Suprapubic skin (tissue), 4 donors: Measurements from ENCODE around the gene CFAP90.
A peak's percentile ranks its signal among the peaks of the same experiment; 100 is the strongest.

Experiments used
- EP300 ChIP-seq: sonication (generic); formaldehyde crosslinking; IDR thresholded peaks from one replicate; pipeline ENCODE4 v1.6.1; 2017; ENCODE audit warnings: antibody characterized with exemption
- POLR2A ChIP-seq, 2 donors: fragments of 450-650 bp; IDR thresholded peaks; one replicate each; pipeline ENCODE4 v1.6.1; 2017; ENCODE audit warnings: antibody characterized with exemption in 2 of 2, mild to moderate bottlenecking in 2 of 2, moderate library complexity in 2 of 2
- POLR2AphosphoS5 ChIP-seq, 3 donors: sonication (generic); formaldehyde crosslinking; IDR thresholded peaks; one replicate each; pipeline ENCODE4 v1.6.1; 2017; ENCODE audit warnings: antibody characterized with exemption in 3 of 3
- TF ChIP-seq, protein P1 (sequence below), 2 donors: fragments of 200-600 bp in 1 of 2; fragments of 450-650 bp in 1 of 2; sonication (generic) in 1 of 2; IDR thresholded peaks; one replicate each; pipeline ENCODE4 v1.5.1; 2016 to 2019; ENCODE audit warnings: antibody characterized with exemption in 2 of 2, mild to moderate bottlenecking in 1 of 2, moderate library complexity in 1 of 2

DNA sequence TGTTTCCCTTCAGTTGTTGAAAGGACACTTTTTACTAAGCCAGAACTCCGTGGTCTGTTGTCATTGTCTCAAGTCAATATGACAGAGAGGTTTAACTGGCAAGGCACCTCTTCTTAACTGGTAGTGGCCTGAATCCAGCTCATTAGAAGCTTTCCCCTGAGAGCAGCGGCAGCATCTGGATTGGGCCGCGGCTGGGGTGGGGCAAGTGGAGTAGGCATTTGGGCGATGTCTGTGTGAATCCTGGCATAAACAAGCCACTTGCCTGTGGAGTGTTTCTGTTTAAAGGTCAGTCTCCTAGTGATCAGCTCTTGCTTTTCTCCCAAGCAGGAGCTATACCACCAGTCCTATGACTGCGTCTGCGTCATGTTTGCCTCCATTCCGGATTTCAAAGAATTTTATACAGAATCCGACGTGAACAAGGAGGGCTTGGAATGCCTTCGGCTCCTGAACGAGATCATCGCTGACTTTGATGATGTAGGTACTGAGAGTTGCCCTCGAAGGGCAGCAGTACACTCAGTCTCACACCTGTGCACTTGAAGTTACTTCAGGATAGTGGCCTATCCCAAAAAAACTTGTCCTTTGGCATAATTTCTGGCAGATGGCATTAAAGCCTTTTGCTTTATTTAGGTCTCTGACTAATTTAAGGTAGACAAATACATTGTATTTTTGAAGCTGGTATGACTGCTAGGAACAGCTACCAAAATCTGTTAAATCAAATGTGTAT is 48.9 kb downstream of the CFAP90 start:
- TF ChIP-seq, protein P1, sequence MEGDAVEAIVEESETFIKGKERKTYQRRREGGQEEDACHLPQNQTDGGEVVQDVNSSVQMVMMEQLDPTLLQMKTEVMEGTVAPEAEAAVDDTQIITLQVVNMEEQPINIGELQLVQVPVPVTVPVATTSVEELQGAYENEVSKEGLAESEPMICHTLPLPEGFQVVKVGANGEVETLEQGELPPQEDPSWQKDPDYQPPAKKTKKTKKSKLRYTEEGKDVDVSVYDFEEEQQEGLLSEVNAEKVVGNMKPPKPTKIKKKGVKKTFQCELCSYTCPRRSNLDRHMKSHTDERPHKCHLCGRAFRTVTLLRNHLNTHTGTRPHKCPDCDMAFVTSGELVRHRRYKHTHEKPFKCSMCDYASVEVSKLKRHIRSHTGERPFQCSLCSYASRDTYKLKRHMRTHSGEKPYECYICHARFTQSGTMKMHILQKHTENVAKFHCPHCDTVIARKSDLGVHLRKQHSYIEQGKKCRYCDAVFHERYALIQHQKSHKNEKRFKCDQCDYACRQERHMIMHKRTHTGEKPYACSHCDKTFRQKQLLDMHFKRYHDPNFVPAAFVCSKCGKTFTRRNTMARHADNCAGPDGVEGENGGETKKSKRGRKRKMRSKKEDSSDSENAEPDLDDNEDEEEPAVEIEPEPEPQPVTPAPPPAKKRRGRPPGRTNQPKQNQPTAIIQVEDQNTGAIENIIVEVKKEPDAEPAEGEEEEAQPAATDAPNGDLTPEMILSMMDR (IDR thresholded peaks at IDR 0.05): no peak
- TF ChIP-seq EP300 (no peak), POLR2AphosphoS5 (IDR thresholded peaks at IDR 0.05) (peak in 1 of 3 donors; percentile 34), POLR2A (IDR thresholded peaks at IDR 0.05) (no peak)
